ENCODE results near the gene DCLK1. TPM values are rescaled to one million over a fixed set of nuclear protein-coding genes. Genes with fewer than 3 reads are reported as not detected.
"Not testable (repeated sequence)": the region's sequence is repeated elsewhere in the genome, so short reads cannot be mapped to it uniquely, and the experiment has no call there.

The DCLK1 gene
- total RNA-seq, 1 donor from 2014 or later: 22.6 TPM

DNA sequence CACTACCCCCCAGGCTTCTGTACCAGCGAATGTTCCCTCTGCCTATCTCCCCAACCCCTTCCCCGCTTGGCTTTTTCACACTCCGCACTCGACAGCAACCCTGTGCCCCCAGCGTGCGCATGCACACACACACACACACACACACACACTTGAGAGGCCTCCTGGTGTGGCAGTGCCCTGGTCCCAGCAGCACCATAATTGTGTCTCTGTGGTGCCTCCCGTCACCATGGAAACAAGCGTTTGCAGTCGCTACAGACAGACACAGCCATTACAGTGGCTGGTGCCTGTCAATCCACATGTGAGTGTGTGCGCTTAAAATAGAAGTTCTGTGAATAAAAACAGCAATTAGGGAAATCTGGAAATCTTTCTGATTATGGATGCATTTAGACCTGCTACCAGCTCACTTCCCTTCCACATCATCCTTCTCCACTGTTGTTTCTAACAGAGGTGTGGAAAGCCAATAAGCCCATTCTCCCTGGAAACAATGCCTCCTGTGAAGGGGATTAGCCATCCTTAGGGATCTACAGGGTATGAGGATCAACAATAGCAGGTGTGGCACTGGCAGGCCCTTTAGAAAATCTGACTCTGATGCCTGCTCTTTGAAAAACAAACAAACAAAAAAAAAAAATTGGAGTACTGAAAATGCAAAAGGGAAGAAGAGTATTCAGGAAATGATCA is 146.3 kb downstream of the DCLK1 start:
- no peaks in the 10 kb centered on the region for H3K36me3 ChIP-seq
- H3K9me3 ChIP-seq: no peaks in the 10 kb centered on the region
- TF ChIP-seq CTCF (IDR thresholded peaks at IDR 0.05): no peak
- no peaks in the 10 kb centered on the region for H3K4me1 ChIP-seq
- no peak overlapping the region for H3K4me3 ChIP-seq
- no peak overlapping the region for H3K27ac ChIP-seq
- intact Hi-C loops (cut with DNase I): no loop called here
- H3K27me3 ChIP-seq: no peaks in the 10 kb centered on the region
- no peak for DNase-seq (ENCODE audit: low spot score in 2 of 2)

- Histone ChIP-seq H3K4me3 (no peak overlapping the region), H3K9me3 (no peaks in the 10 kb centered on the region), H3K27ac (no peak overlapping the region), H3K36me3 (no peaks in the 10 kb centered on the region), H3K27me3 (no peaks in the 10 kb centered on the region), H3K4me1 (no peaks in the 10 kb centered on the region)
- DNase-seq (ENCODE audit: low spot score in 2 of 2): no peak
- intact Hi-C loops (cut with DNase I): no loop called here
- TF ChIP-seq CTCF (IDR thresholded peaks at IDR 0.05): no peak
Measured at GRCh38 chr13:35984287-35984686, 146.9 kb downstream of the DCLK1 start.

DNA sequence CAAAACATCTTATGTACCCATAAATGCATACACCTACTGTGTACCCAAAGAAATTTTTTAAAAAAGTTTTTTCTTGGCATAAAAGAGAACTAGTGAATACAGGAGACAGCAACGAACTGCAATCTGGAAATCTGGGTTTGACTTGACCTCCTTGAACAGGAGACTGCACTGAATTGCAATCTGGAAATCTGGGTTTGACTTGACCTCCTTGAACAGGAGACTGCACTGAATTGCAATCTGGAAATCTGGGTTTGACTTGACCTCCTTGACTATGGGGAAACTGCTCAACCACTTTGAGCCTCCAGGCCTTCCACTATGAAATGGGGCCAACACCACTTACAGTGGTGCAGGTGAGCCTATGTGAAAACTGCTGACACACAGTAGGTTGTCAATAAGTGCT is 147.5 kb downstream of the DCLK1 start:
- H3K4me3 ChIP-seq; H3K36me3 ChIP-seq; H3K27me3 ChIP-seq; DNase-seq (ENCODE audit: low spot score in 2 of 2); H3K9me3 ChIP-seq; H3K27ac ChIP-seq; H3K4me1 ChIP-seq; intact Hi-C loops (cut with DNase I): not testable (repeated sequence)

DNA sequence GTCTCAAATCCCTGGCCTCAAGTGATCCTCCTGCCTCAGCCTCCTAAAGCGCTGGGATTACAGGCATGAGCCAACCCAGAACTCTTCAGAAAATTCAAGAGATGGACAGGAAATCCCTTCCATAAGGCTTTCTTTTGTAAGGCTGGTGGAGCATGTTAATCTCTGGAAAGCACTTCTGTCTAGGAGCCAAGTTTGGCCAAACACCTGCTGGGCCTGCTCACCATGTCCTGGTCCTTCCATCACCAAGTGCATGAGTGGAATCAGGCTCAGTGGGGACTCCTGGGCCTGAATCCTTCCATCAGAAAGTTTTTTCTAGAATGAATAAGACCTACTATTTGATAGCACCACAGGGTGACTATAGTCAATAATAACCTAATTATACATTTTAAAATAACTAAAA is 148.0 kb downstream of the DCLK1 start:
- Histone ChIP-seq H3K4me3 (no peak overlapping the region), H3K27me3 (no peaks in the 10 kb centered on the region), H3K9me3 (no peaks in the 10 kb centered on the region), H3K4me1 (peaks cover 0 to 7% of the 10 kb centered on the region in 2 donors), H3K36me3 (no peaks in the 10 kb centered on the region), H3K27ac (no peak overlapping the region)
- TF ChIP-seq CTCF (IDR thresholded peaks at IDR 0.05): no peak
- intact Hi-C loops (cut with DNase I): no loop called here
- DNase-seq (ENCODE audit: low spot score in 2 of 2): no peak

DNA sequence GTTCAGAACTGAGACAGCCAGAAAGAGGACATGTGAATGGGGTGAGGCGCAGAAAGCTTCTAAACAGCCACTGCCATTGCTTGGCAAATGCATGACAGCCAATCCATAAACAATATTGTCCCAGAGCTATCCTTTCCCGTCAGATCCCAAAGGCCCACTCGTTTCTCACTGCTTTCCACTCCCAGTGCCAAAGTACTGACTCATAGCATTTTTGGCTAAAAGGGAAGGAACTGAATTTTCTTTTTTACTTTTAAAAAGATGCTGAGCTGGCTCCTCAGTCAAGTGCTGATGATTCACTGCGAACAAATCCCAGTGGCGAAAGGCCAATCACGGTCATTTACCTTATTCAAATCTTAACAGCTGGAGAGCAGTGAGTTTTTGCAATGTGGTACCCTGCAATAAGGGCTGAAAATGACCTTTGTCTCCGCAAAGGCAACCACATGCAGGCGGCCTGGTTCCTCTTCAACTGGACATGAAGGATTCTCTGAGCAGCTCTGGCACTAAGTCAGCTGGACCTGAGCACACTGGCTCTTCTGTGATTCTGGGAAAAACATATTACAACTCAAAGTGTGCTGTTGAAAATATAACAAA is 151.7 kb downstream of the DCLK1 start:
- H3K27ac ChIP-seq: peak overlapping the region; percentile 69 to 71
- intact Hi-C loops (cut with DNase I): loop anchor here (2.0 kb wide), 2 partner anchors 367 to 757 kb away; partner anchors contain the start of gene SPART
- no peak overlapping the region for H3K4me3 ChIP-seq
- no peaks in the 10 kb centered on the region for H3K9me3 ChIP-seq
- peaks cover 0 to 7% of the 10 kb centered on the region in 2 donors for H3K4me1 ChIP-seq
- no peaks in the 10 kb centered on the region for H3K36me3 ChIP-seq
- DNase-seq (ENCODE audit: low spot score in 2 of 2): peak; percentile 17 to 93
- no peak for TF ChIP-seq CTCF (IDR thresholded peaks at IDR 0.05)
- H3K27me3 ChIP-seq: no peaks in the 10 kb centered on the region

GRCh38 chr13:35978607-35979316 is 152.4 kb downstream of the DCLK1 start:
- TF ChIP-seq CTCF (IDR thresholded peaks at IDR 0.05): peak; percentile 46 to 75 (median 73)
- Histone ChIP-seq H3K4me1 (peaks cover 0 to 7% of the 10 kb centered on the region in 2 donors), H3K36me3 (no peaks in the 10 kb centered on the region), H3K9me3 (no peaks in the 10 kb centered on the region), H3K27ac (peak overlapping the region; percentile 69 to 71), H3K4me3 (no peak overlapping the region), H3K27me3 (no peaks in the 10 kb centered on the region)
- no peak for DNase-seq (ENCODE audit: low spot score in 2 of 2)
- intact Hi-C loops (cut with DNase I): loop anchor here (1.0 to 2.0 kb wide), 3 partner anchors 297 to 758 kb away; partner anchors contain the start of gene SPART

Measured in ascending aorta (tissue), 2 donors.